NK-92 (cell line): ENCODE results near the gene LTBP4.

Experiments
- DNase-seq: peaks from one replicate; lab custom pipeline; 2025; ENCODE audit not compliant: unreplicated experiment; lab: John Stamatoyannopoulos, UW

The LTBP4 gene

DNA sequence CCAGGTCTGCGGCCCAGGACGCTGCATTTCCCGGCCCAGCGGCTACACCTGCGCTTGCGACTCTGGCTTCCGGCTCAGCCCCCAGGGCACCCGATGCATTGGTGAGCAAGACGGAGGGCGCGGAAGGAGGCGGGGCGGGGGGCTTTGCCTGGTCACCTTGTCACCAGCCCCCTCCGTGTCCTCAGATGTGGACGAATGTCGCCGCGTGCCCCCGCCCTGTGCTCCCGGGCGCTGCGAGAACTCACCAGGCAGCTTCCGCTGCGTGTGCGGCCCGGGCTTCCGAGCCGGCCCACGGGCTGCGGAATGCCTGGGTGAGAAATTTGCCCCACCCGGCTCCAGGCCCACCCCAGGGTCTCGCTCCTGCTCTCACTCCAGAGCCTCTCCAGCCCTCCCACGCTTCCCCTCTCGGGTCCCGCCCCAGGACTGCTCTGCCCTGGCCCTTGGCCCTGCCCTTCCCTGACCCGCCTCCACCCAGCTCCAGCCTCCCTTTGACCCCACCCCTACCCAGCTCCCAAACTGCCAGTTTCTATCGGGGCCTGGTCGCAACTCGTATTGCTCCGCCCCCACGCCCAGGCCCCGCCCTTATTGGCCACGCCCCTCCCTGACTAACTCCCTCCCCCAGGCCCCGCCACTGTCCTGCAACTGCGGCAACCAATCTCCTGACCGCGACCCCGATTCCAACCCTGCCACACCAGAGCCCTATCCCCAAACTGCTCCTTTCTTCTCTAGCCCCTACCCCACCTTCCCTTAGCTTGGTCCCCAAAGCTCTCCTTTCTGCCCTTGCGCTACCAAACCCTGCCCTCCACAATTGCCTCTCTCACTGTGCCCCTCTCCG lies 8.6 kb downstream of the LTBP4 start:
- DNase-seq = no peak

DNA sequence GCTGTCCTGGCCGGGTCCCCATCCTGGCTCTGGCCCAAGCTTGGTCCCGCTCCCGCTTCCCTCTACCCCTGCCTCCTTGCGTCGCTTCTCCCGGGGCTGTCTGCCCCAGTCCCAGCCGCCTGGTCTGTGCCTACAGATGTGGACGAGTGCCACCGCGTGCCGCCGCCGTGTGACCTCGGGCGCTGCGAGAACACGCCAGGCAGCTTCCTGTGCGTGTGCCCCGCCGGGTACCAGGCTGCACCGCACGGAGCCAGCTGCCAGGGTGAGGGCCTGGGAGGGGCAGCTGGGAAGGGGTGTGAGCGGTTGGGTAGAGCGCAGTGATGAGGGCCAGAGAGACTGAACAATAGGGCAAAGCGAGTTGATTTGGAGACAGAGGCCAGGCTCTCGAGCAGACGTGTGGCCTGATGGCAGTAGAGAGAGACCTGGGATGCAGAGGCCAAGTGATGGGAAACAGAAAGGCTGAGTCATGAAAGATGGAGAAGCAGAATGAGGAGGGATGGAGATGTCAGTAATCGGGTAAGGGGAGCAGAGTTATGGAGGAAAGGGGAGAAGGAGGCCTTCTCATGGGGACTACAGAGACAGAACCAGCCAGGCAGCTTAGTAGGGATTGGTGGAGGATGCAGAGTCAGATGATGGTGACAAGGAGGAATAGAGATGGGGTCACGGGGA lies 9.4 kb downstream of the LTBP4 start:
- DNase-seq = no peak

DNA sequence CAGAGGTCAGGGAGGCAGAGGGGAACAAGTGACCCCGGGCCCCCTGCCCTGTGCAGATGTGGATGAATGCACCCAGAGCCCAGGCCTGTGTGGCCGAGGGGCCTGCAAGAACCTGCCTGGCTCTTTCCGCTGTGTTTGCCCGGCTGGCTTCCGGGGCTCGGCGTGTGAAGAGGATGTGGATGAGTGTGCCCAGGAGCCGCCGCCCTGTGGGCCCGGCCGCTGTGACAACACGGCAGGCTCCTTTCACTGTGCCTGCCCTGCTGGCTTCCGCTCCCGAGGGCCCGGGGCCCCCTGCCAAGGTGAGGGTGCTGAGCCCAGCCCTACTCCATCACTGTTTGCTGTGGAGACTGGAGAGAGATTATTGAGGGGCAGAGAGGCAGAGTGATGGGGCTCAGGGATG lies 9.9 kb downstream of the LTBP4 start:
- DNase-seq = no peak

DNA sequence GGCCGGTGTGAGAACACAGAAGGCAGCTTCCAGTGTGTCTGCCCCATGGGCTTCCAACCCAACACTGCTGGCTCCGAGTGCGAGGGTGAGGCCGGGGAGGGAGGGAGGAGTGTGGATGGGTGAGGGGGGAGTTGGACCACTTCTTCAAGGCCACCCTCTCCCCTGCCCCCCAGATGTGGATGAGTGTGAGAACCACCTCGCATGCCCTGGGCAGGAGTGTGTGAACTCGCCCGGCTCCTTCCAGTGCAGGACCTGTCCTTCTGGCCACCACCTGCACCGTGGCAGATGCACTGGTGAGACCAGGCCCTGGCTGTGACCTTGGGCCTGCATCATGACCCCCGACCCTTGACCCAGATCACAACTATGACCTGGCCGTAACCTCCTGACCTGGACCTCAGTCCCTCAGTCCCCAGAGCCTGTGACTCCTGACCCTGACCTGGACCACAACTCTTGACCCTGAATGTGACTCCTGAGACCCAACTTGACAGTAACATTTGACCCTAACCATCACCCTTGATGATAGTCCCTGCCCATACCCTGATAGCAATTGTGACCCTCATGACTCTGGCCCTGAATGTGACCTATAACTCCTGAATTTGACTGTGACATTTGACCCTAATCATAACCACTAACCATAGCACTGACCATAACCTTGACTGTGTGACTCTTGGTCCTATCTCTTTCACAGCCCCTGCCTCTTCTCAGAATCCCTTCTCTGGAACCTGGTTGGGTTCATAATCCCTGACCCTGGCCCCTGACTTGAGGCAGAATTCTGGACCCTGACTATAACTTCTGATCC lies 10.9 kb downstream of the LTBP4 start:
- DNase-seq = no peak

DNA sequence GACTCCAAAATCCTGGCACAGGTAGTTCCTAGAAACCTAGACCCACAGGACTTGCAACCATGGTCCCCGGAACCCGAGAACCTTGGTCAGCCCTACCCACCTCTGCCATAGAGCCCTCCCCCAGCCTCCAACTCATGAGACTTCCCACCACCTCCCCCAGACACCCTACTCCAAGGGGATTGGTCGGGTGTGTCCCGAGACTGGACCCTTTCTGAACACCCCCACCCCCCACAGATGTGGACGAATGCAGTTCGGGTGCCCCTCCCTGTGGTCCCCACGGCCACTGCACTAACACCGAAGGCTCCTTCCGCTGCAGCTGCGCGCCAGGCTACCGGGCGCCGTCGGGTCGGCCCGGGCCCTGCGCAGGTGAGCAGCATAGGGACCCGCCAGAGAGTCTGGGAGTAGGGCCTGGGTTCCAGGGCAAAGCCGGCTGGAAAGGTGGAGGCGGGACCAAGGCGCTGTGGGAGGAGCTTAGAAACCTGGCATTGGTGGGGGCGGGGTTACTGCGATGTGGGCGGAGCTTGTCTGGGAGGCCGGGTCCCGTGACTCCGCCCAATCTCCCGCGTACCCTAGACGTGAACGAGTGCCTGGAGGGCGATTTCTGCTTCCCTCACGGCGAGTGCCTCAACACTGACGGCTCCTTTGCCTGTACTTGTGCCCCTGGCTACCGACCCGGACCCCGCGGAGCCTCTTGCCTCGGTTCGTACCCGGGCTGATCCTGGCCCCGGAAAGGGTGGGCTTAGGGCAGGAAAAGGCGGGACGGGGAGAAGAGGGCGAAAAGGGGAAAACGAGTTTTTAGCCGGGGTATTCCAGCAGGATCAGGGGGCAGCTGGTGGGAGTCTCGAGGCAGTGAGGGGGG lies 11.9 kb downstream of the LTBP4 start:
- DNase-seq = no peak

DNA sequence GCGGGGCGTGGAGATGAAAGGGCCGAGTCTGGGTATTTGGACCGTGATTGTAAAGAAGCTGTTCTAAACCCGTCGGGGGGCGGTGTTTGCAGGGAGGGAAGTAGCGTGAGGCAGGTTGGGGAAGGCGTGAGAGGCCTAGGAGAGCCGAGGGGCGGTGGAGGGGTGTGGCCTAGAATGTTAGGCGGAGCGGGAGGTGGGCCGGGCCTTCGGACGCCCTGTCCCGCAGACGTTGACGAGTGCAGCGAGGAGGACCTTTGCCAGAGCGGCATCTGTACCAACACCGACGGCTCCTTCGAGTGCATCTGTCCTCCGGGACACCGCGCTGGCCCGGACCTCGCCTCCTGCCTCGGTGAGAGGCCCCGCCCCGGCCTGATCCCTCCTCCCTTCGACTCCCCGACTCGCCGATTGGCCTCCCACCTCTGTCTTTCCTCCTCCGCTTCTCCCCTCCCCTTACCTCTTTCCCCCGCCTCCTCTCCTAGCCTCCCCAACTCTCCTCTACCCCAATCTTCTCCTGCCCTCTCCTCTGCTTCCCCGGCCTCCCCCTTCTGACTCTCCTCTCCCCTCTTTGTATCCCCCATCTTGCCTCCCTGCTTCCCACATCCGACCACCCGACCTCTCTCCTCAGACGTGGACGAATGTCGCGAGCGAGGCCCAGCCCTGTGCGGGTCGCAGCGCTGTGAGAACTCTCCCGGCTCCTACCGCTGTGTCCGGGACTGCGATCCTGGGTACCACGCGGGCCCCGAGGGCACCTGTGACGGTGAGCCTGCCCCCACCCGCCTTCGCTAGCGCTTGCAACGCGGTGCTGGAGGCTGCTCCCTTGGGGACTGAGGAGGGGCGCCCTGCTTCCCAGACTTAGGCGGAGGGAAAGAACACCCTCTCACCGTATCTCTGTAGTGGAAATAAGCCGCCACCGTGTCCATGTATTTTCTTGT lies 12.8 kb downstream of the LTBP4 start:
- DNase-seq = no peak

DNA sequence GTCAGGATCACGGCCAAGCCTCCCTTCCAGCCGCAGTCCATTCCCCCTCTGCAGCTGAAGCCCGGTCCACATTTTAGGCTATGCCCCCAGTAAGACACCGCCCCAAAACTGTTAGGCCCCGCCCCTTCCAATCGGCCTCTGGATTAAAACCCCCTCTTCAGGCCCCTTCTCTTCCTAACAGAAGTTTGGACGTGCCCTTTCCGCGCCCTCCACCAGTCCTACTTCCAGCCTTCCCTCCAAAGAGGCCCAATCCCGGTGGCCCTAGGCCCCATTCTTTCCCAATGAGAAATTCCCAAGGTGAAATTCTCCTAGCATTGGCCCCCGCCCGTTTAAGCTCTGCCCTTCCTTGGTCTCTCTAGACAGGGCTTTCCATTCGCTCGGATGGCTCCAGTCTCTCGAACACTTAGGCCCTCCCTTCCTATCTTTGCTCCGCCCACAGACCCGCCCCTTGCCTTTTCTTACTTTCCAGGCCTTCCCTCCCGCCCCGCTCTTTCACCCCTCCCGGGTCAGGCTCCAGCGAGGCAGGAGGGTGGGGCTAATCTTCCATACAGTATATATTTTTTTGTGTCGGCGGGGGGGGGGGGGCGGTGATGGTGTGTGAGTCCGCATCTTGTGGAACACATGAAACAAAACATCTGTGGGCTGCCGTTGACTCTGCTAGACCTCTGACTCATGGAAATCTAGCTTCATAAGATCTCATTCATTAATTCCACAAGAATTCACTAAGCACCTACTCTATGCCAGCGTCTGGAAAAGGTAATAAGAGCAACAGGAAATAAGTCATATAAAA lies 13.6 kb downstream of the LTBP4 start:
- no peak for DNase-seq

DNA sequence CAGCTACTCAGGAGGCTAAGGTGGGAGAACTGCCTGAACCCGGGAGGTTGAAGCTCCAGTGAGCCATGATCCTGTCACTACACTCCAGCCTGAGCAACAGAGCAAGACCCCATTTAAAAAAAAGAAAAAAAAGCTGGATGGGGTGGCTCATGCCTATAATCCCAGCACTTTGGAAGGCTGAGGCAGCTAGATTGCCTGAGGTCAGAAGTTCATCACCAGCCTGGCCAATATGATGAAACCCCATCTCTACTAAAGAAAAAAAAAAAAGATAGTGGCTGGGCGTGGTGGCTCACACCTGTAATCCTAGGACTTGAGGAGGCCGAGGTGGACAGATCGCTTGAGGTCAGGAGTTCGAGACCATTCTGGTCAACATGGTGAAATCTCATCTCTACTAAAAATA lies 15.0 kb downstream of the LTBP4 start:
- DNase-seq = no peak

DNA sequence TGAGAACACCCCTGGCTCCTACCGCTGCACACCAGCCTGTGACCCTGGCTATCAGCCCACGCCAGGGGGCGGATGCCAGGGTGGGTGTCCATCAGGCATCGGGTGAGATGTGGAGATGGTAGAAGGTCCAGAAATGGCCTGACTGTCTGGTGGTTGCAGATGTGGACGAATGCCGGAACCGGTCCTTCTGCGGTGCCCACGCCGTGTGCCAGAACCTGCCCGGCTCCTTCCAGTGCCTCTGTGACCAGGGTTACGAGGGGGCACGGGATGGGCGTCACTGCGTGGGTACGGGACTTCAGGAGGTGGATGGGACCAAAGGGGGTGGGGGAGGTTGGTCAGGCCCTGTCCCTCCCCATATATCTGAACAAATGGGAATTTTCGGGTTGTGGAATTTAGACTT lies 15.8 kb downstream of the LTBP4 start:
- no peak for DNase-seq

DNA sequence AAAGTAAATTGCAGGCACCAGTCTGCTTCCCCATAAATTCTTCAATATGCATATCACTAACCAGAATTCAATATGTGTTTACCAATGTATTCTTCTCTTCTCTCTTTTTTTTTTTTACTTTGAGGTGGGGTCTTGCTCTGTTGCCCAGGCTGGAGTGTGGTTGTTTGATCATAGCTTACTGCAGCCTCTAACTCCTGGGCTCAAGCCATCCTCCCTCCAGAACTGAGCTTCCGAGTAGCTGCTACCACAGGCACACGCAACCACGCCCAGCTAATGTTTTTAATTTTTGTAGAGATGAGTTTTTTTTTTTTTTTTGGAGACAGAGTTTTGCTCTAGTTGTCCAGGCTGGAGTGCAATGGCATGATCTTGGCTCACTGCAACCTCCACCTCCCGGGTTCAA lies 16.8 kb downstream of the LTBP4 start:
- DNase-seq = no peak

DNA sequence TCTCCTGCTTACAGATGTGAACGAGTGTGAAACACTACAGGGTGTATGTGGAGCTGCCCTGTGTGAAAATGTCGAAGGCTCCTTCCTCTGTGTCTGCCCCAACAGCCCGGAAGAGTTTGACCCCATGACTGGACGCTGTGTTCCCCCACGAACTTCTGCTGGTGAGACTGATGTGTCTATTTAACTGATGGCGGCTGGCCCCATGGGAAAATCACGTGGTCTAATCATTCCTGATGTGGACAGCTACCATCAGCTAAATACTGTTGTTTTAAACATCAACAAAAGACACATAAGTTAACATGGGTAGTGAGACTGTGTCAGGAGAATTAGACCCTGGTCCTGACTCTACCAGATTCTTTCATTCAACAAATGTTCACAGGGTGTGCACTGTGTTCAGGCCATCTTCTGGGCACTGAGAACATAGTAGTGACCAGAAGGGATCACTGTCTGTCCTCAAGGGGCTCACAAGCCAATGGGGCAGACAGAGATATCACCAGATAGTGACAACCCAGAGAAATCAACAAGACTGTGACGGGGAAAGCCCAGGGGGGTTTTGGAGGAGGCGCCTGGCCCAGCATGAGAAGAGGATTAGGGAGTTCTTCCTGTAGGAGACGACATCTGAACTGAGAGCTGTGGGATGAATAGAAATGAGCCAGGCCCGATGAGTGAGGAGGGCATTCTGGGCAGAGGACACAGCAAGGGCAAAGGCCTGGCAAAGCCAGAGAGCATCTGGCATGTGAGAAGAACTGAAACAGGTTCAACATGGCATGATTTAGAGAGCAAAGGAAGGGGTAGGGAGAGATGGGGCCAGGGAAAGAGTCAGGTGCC lies 18.4 kb downstream of the LTBP4 start:
- DNase-seq = no peak

DNA sequence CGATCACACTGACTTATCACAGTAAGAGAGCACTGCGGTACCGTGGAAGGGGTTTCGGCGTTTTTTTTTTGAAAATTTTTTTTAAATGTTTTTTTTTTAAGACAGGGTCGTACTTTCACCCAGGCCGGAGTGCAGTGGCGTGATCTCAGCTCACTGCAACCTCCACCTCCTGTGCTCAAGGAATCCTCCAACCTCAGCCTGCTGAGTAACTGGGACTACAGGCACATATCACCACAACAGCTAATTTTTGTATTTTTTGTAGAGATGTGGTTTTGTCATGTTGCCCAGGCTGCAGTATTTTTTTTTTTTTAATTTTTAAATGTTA lies 19.0 kb downstream of the LTBP4 start:
- DNase-seq = no peak

DNA sequence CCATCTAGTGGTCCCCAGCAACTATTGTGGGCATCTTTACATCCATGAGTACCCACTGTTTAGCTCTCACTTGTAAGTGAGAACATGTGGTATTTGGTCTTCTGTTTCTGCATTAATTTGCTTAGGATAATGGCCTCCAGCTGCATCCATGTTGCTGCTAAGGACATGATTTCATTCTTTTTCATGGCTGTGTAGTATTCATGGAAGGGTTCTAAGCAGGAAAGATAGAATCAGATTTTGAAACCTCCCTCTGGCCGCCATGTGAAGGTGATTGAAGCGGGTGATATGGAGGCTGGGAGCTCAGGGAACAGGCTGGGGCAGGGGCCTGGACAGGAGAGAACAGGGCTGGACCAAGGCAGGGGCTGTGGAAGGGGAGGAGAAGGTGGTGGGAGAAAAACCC lies 20.1 kb downstream of the LTBP4 start:
- DNase-seq = no peak

DNA sequence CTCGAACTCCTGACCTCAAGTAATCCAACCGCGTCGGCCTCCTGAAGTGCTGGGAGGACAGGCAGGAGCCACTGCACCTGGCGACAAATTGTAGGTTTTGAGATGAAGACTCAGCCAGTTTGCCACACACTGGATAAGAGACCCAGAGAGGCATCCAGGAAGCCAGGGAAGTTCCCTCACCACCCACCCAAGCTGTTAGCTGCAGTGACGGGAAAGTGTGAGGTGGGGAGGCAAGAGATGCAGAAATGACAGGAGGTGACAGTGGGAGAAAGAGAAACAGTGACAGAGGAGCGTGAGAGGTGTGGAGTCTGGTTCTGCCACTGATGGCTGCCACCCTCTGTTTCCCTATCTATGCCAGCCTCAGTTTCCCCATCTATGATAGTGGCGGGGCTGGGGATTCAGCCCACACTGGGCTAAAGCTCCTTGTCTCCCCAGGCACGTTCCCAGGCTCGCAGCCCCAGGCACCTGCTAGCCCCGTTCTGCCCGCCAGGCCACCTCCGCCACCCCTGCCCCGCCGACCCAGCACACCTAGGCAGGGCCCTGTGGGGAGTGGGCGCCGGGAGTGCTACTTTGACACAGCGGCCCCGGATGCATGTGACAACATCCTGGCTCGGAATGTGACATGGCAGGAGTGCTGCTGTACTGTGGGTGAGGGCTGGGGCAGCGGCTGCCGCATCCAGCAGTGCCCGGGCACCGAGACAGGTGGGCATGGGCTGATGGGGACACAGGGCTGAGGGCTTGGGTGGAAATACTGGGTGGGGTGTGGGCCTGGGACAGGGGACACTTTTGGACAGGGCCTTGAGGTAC lies 21.0 kb downstream of the LTBP4 start:
- no peak for DNase-seq

DNA sequence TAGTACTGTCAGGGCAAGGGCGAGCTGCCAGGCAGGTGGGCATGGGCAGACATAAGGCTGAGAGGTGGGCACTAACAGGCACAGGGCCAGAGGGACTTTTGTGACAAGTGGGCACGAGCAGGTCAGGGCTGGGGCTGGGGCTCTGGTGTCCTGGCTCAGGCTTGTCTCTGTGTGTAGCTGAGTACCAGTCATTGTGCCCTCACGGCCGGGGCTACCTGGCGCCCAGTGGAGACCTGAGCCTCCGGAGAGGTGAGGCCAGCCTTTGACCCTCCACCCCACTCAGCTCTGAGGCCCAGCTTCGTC lies 21.6 kb downstream of the LTBP4 start:
- DNase-seq = no peak

DNA sequence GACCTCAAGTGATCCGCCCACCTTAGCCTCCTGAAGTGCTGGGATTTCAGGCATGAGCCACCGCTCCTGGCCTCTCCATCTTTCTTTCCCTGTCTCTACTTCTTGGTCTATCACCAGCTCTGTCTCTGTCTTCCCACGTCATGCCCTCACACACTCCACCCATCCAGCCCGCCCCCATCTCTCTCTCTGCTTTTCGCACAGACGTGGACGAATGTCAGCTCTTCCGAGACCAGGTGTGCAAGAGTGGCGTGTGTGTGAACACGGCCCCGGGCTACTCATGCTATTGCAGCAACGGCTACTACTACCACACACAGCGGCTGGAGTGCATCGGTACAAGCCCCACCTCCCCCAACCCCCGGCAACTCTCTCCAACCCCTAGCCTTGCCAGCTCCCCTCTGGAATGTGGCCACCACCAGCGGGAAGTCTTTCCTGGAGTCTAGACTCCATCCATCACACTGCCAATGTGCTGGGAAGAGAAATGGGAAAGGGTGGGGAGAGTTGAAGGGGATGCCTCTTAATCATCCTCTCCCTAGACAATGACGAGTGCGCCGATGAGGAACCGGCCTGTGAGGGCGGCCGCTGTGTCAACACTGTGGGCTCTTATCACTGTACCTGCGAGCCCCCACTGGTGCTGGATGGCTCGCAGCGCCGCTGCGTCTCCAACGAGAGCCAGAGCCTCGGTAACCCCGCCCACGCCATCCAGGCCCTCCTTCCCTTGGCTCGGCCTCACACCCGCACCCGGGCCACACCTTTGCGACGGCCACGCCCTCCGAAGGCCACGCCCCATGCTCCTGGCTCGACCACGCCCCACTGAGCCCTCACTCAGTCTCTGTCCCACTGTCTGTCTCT lies 22.5 kb downstream of the LTBP4 start:
- no peak for DNase-seq
